ENCODE data around the gene C10orf90.

DNA sequence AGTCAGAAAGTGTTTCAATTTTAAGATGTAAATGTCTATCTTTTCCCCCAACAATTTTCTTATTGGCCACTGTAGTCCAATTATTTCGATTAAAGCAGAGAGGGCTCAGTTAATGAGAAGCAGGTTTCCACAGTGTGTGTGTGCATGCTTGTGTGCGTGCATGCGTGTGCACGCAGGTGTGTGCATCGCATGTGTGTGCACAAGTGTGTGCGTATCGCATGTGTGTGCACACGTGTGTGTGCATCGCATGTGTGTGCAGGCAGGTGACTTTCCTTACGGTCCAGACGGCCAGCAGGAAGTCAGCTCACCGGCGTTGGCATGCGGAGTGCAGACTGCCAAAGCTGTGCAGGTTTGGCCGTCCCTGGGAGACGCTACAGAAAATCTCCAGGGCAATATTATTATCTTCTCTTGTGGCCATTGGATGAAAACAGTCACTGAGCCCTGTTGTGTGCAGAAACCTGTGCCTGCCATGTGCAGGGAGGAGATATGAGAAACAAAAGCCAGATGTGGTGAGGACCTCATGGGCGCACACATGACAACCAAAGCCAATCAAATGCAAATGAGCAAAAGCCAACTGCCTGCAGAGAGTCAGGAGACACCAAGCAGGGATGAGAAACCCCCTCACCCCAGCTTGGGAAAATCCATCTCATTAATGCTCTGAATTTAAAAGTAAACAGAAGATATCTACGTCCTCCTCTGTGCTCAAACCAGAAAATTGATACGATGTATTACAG, 70.4 kb downstream of the C10orf90 start:
- TF ChIP-seq TAF1 (IDR thresholded peaks at IDR 0.05; ENCODE audit: low read depth, low read length) = no peak
- no peak for TF ChIP-seq POLR2AphosphoS5 (IDR thresholded peaks at IDR 0.05; ENCODE audit: low read depth, low read length)
- TF ChIP-seq CBX8 (IDR thresholded peaks at IDR 0.05; ENCODE audit: borderline replicate concordance, low read depth, low read length) = no peak
- TF ChIP-seq, protein P1, sequence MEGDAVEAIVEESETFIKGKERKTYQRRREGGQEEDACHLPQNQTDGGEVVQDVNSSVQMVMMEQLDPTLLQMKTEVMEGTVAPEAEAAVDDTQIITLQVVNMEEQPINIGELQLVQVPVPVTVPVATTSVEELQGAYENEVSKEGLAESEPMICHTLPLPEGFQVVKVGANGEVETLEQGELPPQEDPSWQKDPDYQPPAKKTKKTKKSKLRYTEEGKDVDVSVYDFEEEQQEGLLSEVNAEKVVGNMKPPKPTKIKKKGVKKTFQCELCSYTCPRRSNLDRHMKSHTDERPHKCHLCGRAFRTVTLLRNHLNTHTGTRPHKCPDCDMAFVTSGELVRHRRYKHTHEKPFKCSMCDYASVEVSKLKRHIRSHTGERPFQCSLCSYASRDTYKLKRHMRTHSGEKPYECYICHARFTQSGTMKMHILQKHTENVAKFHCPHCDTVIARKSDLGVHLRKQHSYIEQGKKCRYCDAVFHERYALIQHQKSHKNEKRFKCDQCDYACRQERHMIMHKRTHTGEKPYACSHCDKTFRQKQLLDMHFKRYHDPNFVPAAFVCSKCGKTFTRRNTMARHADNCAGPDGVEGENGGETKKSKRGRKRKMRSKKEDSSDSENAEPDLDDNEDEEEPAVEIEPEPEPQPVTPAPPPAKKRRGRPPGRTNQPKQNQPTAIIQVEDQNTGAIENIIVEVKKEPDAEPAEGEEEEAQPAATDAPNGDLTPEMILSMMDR (IDR thresholded peaks at IDR 0.05; ENCODE audit: control extremely low read depth in 1 of 3, insufficient read depth in 1 of 3, low read depth in 1 of 3, low read length in 3 of 3) = no peak
- TF ChIP-seq ZNF274 (IDR thresholded peaks at IDR 0.05; ENCODE audit: borderline replicate concordance, extremely low read depth, low read length) = no peak
- TF ChIP-seq POLR2A (IDR thresholded peaks at IDR 0.05; ENCODE audit: control extremely low read depth in 1 of 2, low read depth in 2 of 2, low read length in 2 of 2) = no peak
- no peak for TF ChIP-seq MAFK (IDR thresholded peaks at IDR 0.05; ENCODE audit: low read depth, low read length)
- TF ChIP-seq, protein P2, sequence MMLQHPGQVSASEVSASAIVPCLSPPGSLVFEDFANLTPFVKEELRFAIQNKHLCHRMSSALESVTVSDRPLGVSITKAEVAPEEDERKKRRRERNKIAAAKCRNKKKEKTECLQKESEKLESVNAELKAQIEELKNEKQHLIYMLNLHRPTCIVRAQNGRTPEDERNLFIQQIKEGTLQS (IDR thresholded peaks at IDR 0.05; ENCODE audit: insufficient read depth, low read depth, low read length) = no peak

Measured in H1 (cell line).